Psoas muscle (tissue), 8 donors: ENCODE results near the gene CHD2. TPM values are rescaled to one million over a fixed set of nuclear protein-coding genes. Genes with fewer than 3 reads are reported as not detected.

Experiments used
- ATAC-seq, 4 donors: fragments of 200-7000 bp; cut with Tn5 transposase; one replicate each; pipeline ENCODE4 v1.9.1; 2020; ENCODE audit warnings: moderate library complexity in 3 of 4, mild to moderate bottlenecking in 2 of 4
- DNase-seq, 2 donors: peaks; one replicate each; pipeline ENCODE4 v3.0.0-alpha.2; 2020
- H3K27ac ChIP-seq: fragments of 200-600 bp; one replicate; pipeline ENCODE4 v1.8.0; 2022
- H3K27me3 ChIP-seq, 3 donors: fragments of 200-600 bp in 1 of 3; one replicate each; pipeline versions ENCODE4 v1.6.1 to v1.8.0; 2013 to 2022; ENCODE audit warnings: low read length in 2 of 3, mild to moderate bottlenecking in 2 of 3, moderate library complexity in 1 of 3; ENCODE audit not compliant: insufficient read depth in 3 of 3
- H3K36me3 ChIP-seq, 2 donors: fragments of 200-600 bp in 1 of 2; one replicate each; pipeline versions ENCODE4 v1.6.1 to v1.8.0; 2013 to 2022; ENCODE audit warnings: low read depth in 1 of 2, mild to moderate bottlenecking in 1 of 2, moderate library complexity in 1 of 2; ENCODE audit not compliant: insufficient read depth in 1 of 2
- H3K4me1 ChIP-seq: fragments of 200-600 bp; one replicate; pipeline ENCODE4 v1.8.0; 2022
- H3K4me3 ChIP-seq: fragments of 200-600 bp; one replicate; pipeline ENCODE4 v1.8.0; 2022; ENCODE audit warnings: mild to moderate bottlenecking
- H3K9me3 ChIP-seq: fragments of 200-600 bp; one replicate; pipeline ENCODE4 v1.8.0; 2022
- CTCF ChIP-seq: fragments of 200-600 bp; IDR thresholded peaks from one replicate; pipeline ENCODE4 v1.8.0; 2022; ENCODE audit warnings: antibody characterized with exemption
- WGBS, 3 donors: extraction: QIAGEN DNeasy Blood & Tissue Kit; methylation state at CpG; one replicate each; pipeline versions ENCODE4 v1.1.6 to v1.1.7; 2013; 5-methylcytosine and 5-hydroxymethylcytosine counted together
- intact Hi-C, 2 donors: fragments of 100-400 bp; cut with DNase I; formaldehyde crosslinking; loops; one replicate each; pipeline versions ENCODE4 v1.11.0 to v1.14.2; 2022
- polyA plus RNA-seq, 3 donors: library from polyadenylated mRNA; stranded (reverse); fragments of 200-250 nt; gene quantifications; one replicate each; pipeline ENCODE4 v1.2.3, GENCODE V29; 2013
- total RNA-seq, 4 donors: library from RNA; stranded (reverse); fragmentation: NEBNext Ultra II Directional in 2 of 4; extraction: Animal tissue kit (Norgen Biotek cat#: 25700) in 2 of 4; gene quantifications; one replicate each; pipeline versions ENCODE4 v1.2.1 to v1.2.4, GENCODE V29; 2021 to 2023
- donor health status: healthy with polysubstance abuse.
- donor health status: DM: no; HTN: no; CAD: no; lungs with moderate emphysema.
- donor health status: Bipolar disorder and iron deficiency.
- donor health status: healthy.
- donor health status: DM: yes; HTN: yes; CAD: no.
- donor health status: DM: no; HTN: no; CAD: no.
- donor health status: DM: no; HTN: no; CAD: no.
- donor health status: DM: yes; HTN: yes; CAD: no.

CHD2 gene
- total and polyA plus RNA-seq, 7 donors = 11.1 to 53.0 (median 40.9) TPM

DNA sequence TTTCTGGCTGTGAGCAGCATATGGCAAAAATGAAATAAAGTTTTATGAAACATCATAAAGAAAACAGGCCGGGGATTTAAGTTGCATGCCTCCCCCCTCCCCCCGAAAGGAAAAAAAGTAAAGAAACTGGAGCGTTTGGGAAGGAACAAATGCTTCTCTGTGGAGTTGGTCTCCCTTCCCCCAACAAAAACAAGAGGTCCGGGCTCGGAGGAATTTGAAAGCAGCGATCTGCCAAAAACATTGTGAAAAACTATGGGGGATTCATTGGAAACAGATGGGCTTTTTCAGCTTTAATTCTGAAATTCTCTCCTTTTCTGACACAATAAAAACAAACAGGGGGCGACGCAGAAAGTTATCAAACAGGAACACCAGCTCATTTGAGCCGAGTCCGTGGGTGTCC, 171.9 kb downstream of the CHD2 start:
- ATAC-seq (no peak), DNase-seq (no peak)
- WGBS, 3 donors = 1 to 3% (median 2%) methylated on average over 10 of the region's 10 CpGs
- H3K9me3 ChIP-seq = no peaks in the 10 kb centered on the region
- no peaks in the 10 kb centered on the region for H3K36me3 ChIP-seq
- peak overlapping the region; percentile 87 for H3K4me3 ChIP-seq
- H3K4me1 ChIP-seq = peaks cover 82% of the 10 kb centered on the region
- no peak for TF ChIP-seq CTCF
- intact Hi-C loops = no loop called here
- peak overlapping the region; percentile 87 for H3K27ac ChIP-seq
- H3K27me3 ChIP-seq = no peaks in the 10 kb centered on the region

- WGBS, 3 donors = 0% methylated on average over 80 to 95 of the region's 96 CpGs
- Histone ChIP-seq H3K4me1 (peaks cover 84% of the 10 kb centered on the region), H3K27me3 (no peaks in the 10 kb centered on the region), H3K9me3 (no peaks in the 10 kb centered on the region), H3K36me3 (no peaks in the 10 kb centered on the region), H3K4me3 (peak overlapping the region; percentile 87), H3K27ac (peak overlapping the region; percentile 87)
- no peak for TF ChIP-seq CTCF
- peak; percentile 90 to 94 for DNase-seq
- peak; percentile 74 to 90 (median 81) for ATAC-seq
- intact Hi-C loops = no loop called here
Observed at GRCh38 chr15:93072411-93073394, 172.6 kb downstream of the CHD2 start.

GRCh38 chr15:93073465-93073952, 173.4 kb downstream of the CHD2 start:
- Histone ChIP-seq H3K9me3 (no peaks in the 10 kb centered on the region), H3K27ac (peak overlapping the region; percentile 87), H3K36me3 (no peaks in the 10 kb centered on the region), H3K4me3 (peak overlapping the region; percentile 87), H3K27me3 (no peaks in the 10 kb centered on the region), H3K4me1 (peaks cover 82% of the 10 kb centered on the region)
- no peak for TF ChIP-seq CTCF
- 7 to 34% (median 8%) methylated on average over 30 of the region's 30 CpGs for whole genome bisulfite sequencing, 3 donors
- intact Hi-C loops = no loop called here
- peak in 1 of 2 donors; percentile 72 for DNase-seq
- peak; percentile 25 to 40 (median 28) for ATAC-seq

GRCh38 chr15:93074599-93074998, 174.5 kb downstream of the CHD2 start:
- Histone ChIP-seq H3K4me1 (peaks cover 82% of the 10 kb centered on the region), H3K9me3 (no peaks in the 10 kb centered on the region), H3K27ac (peak overlapping the region; percentile 87), H3K36me3 (no peaks in the 10 kb centered on the region), H3K4me3 (peak overlapping the region; percentile 15), H3K27me3 (no peaks in the 10 kb centered on the region)
- no peak for ATAC-seq
- 33 to 54% (median 38%) methylated on average over 13 of the region's 13 CpGs for WGBS, 3 donors
- intact Hi-C loops = no loop called here
- peak in 1 of 2 donors; percentile 55 for DNase-seq
- no peak for TF ChIP-seq CTCF
